ENCODE data around the gene GABRB2.

Gene GABRB2

DNA sequence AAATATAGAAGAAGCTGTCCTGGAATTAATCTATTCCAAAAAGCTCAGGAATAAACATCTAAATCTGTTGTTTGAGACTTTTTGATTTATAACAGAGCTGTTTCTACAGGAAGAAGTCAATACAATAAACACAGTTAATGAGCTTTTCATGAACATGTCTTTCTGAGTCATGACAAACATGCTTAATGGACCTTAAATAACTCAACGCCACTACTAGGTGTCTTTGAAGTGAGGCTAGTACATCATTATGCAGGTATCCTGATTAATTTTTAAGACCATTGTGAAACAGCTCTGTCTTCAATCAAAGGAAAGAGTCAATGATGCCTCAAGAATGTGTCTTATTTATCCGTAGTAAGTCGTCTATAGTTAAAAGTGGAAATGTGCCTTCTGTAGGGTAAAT is 131.6 kb downstream of the GABRB2 start:
- no peak overlapping the region for H3K27ac ChIP-seq (ENCODE audit: low read depth in 2 of 2, low read length in 2 of 2)
- H3K36me3 ChIP-seq (ENCODE audit: control insufficient read depth in 2 of 2, insufficient read depth in 2 of 2, low read length in 2 of 2) = no peaks in the 10 kb centered on the region
- no peak overlapping the region for H3K4me3 ChIP-seq (ENCODE audit: low read length in 2 of 2)
- no peaks in the 10 kb centered on the region for H3K4me1 ChIP-seq (ENCODE audit: control insufficient read depth in 2 of 2, insufficient read depth in 2 of 2, low read length in 2 of 2)
- no peaks in the 10 kb centered on the region for H3K9me3 ChIP-seq (ENCODE audit: control insufficient read depth in 2 of 2, low read length in 2 of 2)
- H3K27me3 ChIP-seq (ENCODE audit: control insufficient read depth in 2 of 2, insufficient read depth in 2 of 2, low read length in 2 of 2) = no peaks in the 10 kb centered on the region
- H3K9ac ChIP-seq (ENCODE audit: low read depth in 1 of 2, low read length in 2 of 2) = no peak overlapping the region

DNA sequence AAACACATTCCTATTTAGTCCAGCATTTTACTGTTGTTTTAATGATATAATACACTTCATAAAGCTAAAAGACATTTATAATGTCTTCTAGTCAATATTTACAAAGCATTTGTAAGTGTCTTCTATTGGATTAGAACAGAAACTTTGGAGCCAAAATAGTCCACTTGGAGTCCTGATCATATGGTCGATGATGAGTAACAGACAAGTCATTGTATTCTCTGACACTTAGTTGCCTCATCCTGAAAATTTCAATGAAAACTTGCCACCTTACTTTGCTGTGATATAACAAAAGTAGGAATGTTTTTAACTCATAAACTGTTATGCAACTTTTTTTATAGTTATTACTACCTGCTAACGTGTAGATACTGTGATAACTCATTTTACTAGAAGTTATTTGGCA is 132.5 kb downstream of the GABRB2 start:
- Histone ChIP-seq H3K36me3 (ENCODE audit: control insufficient read depth in 2 of 2, insufficient read depth in 2 of 2, low read length in 2 of 2) (no peaks in the 10 kb centered on the region), H3K27me3 (ENCODE audit: control insufficient read depth in 2 of 2, insufficient read depth in 2 of 2, low read length in 2 of 2) (no peaks in the 10 kb centered on the region), H3K27ac (ENCODE audit: low read depth in 2 of 2, low read length in 2 of 2) (no peak overlapping the region), H3K9ac (ENCODE audit: low read depth in 1 of 2, low read length in 2 of 2) (no peak overlapping the region), H3K4me1 (ENCODE audit: control insufficient read depth in 2 of 2, insufficient read depth in 2 of 2, low read length in 2 of 2) (no peaks in the 10 kb centered on the region), H3K9me3 (ENCODE audit: control insufficient read depth in 2 of 2, low read length in 2 of 2) (no peaks in the 10 kb centered on the region), H3K4me3 (ENCODE audit: low read length in 2 of 2) (no peak overlapping the region)

DNA sequence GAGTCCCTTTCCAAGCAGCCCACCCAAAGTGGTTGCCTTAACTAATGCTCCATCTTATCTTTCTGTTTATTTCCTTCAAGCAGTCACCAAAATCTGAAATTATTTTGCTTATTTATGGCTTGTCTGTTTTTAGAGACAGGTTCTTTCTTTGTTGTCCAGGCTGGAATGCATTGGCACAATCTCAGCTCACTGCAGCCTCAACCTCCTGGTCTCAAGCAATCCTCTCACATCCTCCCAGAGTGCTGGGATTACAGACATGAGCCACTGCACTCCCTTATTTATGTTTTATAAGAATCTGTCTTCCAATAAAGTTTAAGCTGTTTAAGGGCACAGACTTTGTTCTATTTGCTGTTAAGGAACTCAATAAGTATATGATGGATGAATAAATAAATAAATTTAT is 133.7 kb downstream of the GABRB2 start:
- H3K9me3 ChIP-seq (ENCODE audit: control insufficient read depth in 2 of 2, low read length in 2 of 2) = no peaks in the 10 kb centered on the region
- no peaks in the 10 kb centered on the region for H3K27me3 ChIP-seq (ENCODE audit: control insufficient read depth in 2 of 2, insufficient read depth in 2 of 2, low read length in 2 of 2)
- H3K4me1 ChIP-seq (ENCODE audit: control insufficient read depth in 2 of 2, insufficient read depth in 2 of 2, low read length in 2 of 2) = no peaks in the 10 kb centered on the region
- no peak overlapping the region for H3K27ac ChIP-seq (ENCODE audit: low read depth in 2 of 2, low read length in 2 of 2)
- H3K9ac ChIP-seq (ENCODE audit: low read depth in 1 of 2, low read length in 2 of 2) = no peak overlapping the region
- no peaks in the 10 kb centered on the region for H3K36me3 ChIP-seq (ENCODE audit: control insufficient read depth in 2 of 2, insufficient read depth in 2 of 2, low read length in 2 of 2)
- H3K4me3 ChIP-seq (ENCODE audit: low read length in 2 of 2) = no peak overlapping the region

DNA sequence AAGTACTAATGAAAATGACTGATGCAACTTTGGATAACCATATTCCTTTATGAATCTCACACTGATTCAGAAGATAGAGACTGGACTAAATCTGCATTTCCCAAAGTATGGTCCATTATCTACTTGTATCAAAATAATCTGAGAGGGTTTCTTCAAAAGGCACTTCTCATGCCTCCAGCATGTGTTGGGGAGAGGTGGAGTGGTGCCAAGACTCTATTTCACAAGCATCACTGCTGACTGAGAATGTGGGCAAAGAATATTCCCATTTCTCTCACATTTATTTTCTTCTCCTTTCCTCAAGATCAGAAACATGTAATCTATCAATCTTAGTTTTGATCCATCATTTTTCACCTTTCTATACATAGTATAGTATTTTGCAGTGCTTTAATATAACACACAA is 135.4 kb downstream of the GABRB2 start:
- Histone ChIP-seq H3K27ac (ENCODE audit: low read depth in 2 of 2, low read length in 2 of 2) (no peak overlapping the region), H3K4me3 (ENCODE audit: low read length in 2 of 2) (no peak overlapping the region), H3K4me1 (ENCODE audit: control insufficient read depth in 2 of 2, insufficient read depth in 2 of 2, low read length in 2 of 2) (no peaks in the 10 kb centered on the region), H3K9me3 (ENCODE audit: control insufficient read depth in 2 of 2, low read length in 2 of 2) (no peaks in the 10 kb centered on the region), H3K9ac (ENCODE audit: low read depth in 1 of 2, low read length in 2 of 2) (no peak overlapping the region), H3K27me3 (ENCODE audit: control insufficient read depth in 2 of 2, insufficient read depth in 2 of 2, low read length in 2 of 2) (no peaks in the 10 kb centered on the region), H3K36me3 (ENCODE audit: control insufficient read depth in 2 of 2, insufficient read depth in 2 of 2, low read length in 2 of 2) (no peaks in the 10 kb centered on the region)

DNA sequence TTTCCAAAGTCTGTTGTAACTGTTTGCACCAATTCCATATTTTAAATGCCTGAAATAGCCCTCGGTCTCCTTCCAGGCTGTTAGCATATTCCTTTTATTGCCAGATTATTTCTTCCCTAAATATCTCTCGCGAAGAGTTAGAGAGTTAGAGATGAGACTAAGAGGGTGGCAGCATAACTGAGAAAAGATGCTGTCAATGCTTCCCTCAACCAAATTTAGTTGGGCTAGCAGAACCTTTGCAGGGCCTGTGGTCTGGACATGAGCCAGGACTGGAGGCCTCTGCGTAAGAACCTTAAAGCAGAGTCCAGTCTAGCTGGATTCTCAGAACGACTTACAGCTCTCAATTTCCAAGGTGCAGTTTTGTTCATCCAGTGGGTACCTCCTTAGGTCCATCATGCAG is 135.9 kb downstream of the GABRB2 start:
- Histone ChIP-seq H3K27ac (ENCODE audit: low read depth in 2 of 2, low read length in 2 of 2) (no peak overlapping the region), H3K4me1 (ENCODE audit: control insufficient read depth in 2 of 2, insufficient read depth in 2 of 2, low read length in 2 of 2) (no peaks in the 10 kb centered on the region), H3K36me3 (ENCODE audit: control insufficient read depth in 2 of 2, insufficient read depth in 2 of 2, low read length in 2 of 2) (no peaks in the 10 kb centered on the region), H3K9me3 (ENCODE audit: control insufficient read depth in 2 of 2, low read length in 2 of 2) (no peaks in the 10 kb centered on the region), H3K9ac (ENCODE audit: low read depth in 1 of 2, low read length in 2 of 2) (no peak overlapping the region), H3K4me3 (ENCODE audit: low read length in 2 of 2) (no peak overlapping the region), H3K27me3 (ENCODE audit: control insufficient read depth in 2 of 2, insufficient read depth in 2 of 2, low read length in 2 of 2) (no peaks in the 10 kb centered on the region)

DNA sequence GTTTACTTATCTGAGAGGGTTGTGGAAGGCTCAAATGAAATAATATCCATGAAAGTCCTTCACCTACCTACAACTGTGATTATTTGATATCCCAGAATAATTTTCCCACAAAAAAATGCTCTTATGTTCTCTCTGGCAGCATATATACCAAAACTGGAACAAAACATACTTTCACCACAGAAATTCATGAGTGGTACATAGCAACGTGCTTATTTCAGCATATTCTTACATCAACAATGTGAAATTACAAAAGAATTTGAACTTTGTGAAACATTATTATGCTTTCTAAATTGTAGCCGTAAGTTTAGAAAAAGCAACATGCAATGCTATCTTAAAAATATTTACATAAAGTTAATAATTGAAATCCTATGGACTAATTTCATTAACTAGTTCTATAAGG is 137.1 kb downstream of the GABRB2 start:
- H3K4me3 ChIP-seq (ENCODE audit: low read length in 2 of 2) = no peak overlapping the region
- H3K9ac ChIP-seq (ENCODE audit: low read depth in 1 of 2, low read length in 2 of 2) = no peak overlapping the region
- H3K9me3 ChIP-seq (ENCODE audit: control insufficient read depth in 2 of 2, low read length in 2 of 2) = no peaks in the 10 kb centered on the region
- H3K27me3 ChIP-seq (ENCODE audit: control insufficient read depth in 2 of 2, insufficient read depth in 2 of 2, low read length in 2 of 2) = no peaks in the 10 kb centered on the region
- H3K4me1 ChIP-seq (ENCODE audit: control insufficient read depth in 2 of 2, insufficient read depth in 2 of 2, low read length in 2 of 2) = no peaks in the 10 kb centered on the region
- H3K36me3 ChIP-seq (ENCODE audit: control insufficient read depth in 2 of 2, insufficient read depth in 2 of 2, low read length in 2 of 2) = no peaks in the 10 kb centered on the region
- no peak overlapping the region for H3K27ac ChIP-seq (ENCODE audit: low read depth in 2 of 2, low read length in 2 of 2)

DNA sequence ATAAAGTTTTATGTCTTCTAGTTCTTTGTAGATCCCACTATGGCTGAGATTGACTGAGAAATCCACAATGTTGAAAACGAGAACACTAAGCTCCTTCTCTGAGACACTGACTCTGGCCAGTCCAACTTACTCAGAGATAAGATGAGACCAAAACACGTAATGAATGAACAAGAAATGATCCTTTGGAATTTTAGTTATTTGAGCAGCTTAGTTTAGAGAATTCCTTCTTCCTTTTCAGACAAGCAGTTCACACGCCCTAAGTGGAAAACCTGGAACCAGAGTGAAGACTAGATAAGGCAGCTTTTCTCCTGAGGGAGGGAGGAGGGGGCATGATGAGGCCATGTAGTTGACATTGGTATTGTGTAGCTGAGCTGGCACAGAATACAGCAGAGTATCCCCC is 139.6 kb downstream of the GABRB2 start:
- Histone ChIP-seq H3K9me3 (ENCODE audit: control insufficient read depth in 2 of 2, low read length in 2 of 2) (no peaks in the 10 kb centered on the region), H3K27me3 (ENCODE audit: control insufficient read depth in 2 of 2, insufficient read depth in 2 of 2, low read length in 2 of 2) (no peaks in the 10 kb centered on the region), H3K27ac (ENCODE audit: low read depth in 2 of 2, low read length in 2 of 2) (no peak overlapping the region), H3K4me1 (ENCODE audit: control insufficient read depth in 2 of 2, insufficient read depth in 2 of 2, low read length in 2 of 2) (no peaks in the 10 kb centered on the region), H3K36me3 (ENCODE audit: control insufficient read depth in 2 of 2, insufficient read depth in 2 of 2, low read length in 2 of 2) (no peaks in the 10 kb centered on the region), H3K4me3 (ENCODE audit: low read length in 2 of 2) (no peak overlapping the region), H3K9ac (ENCODE audit: low read depth in 1 of 2, low read length in 2 of 2) (no peak overlapping the region)

DNA sequence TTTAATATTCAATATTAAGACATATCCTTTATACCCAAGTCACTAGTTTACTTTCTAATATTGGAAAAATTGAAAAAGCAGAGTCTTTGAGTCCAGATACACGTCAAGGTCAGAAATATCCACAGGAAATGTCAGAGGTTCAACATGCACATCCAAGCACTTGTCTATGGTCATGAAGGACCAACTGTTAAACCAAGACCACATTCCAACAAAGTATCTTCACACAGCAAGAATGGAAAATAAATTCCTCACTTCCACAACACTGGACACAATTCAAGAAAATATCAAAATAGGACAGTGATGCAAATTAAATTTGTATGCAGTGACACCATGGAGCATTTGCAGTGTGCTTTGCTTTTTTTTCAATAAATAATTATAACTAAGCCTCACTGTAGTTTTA is 142.5 kb downstream of the GABRB2 start:
- Histone ChIP-seq H3K4me3 (ENCODE audit: low read length in 2 of 2) (no peak overlapping the region), H3K4me1 (ENCODE audit: control insufficient read depth in 2 of 2, insufficient read depth in 2 of 2, low read length in 2 of 2) (no peaks in the 10 kb centered on the region), H3K9ac (ENCODE audit: low read depth in 1 of 2, low read length in 2 of 2) (no peak overlapping the region), H3K9me3 (ENCODE audit: control insufficient read depth in 2 of 2, low read length in 2 of 2) (no peaks in the 10 kb centered on the region), H3K27ac (ENCODE audit: low read depth in 2 of 2, low read length in 2 of 2) (no peak overlapping the region), H3K36me3 (ENCODE audit: control insufficient read depth in 2 of 2, insufficient read depth in 2 of 2, low read length in 2 of 2) (no peaks in the 10 kb centered on the region), H3K27me3 (ENCODE audit: control insufficient read depth in 2 of 2, insufficient read depth in 2 of 2, low read length in 2 of 2) (no peaks in the 10 kb centered on the region)

DNA sequence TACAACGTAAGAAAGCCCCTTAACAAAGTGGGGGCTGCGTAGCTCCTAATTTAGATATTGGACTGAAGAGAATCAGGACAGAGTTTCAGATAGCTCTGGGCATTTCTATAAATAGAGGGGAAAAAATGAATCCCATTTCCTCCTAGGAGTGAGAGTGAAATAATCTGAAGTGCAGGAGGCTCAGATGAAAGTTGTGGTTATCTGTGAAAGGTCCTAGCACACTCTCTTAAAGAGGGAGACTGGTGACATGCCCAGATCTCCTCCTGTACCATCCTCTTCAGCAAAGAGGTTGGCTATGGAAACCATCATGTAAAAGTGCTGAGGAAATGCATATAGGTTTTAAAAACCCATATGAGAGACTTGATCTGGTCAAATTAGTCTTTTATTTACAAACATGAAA is 143.4 kb downstream of the GABRB2 start:
- H3K9me3 ChIP-seq (ENCODE audit: control insufficient read depth in 2 of 2, low read length in 2 of 2) = no peaks in the 10 kb centered on the region
- no peaks in the 10 kb centered on the region for H3K4me1 ChIP-seq (ENCODE audit: control insufficient read depth in 2 of 2, insufficient read depth in 2 of 2, low read length in 2 of 2)
- H3K36me3 ChIP-seq (ENCODE audit: control insufficient read depth in 2 of 2, insufficient read depth in 2 of 2, low read length in 2 of 2) = no peaks in the 10 kb centered on the region
- H3K27me3 ChIP-seq (ENCODE audit: control insufficient read depth in 2 of 2, insufficient read depth in 2 of 2, low read length in 2 of 2) = no peaks in the 10 kb centered on the region
- H3K4me3 ChIP-seq (ENCODE audit: low read length in 2 of 2) = no peak overlapping the region
- no peak overlapping the region for H3K27ac ChIP-seq (ENCODE audit: low read depth in 2 of 2, low read length in 2 of 2)
- H3K9ac ChIP-seq (ENCODE audit: low read depth in 1 of 2, low read length in 2 of 2) = no peak overlapping the region

DNA sequence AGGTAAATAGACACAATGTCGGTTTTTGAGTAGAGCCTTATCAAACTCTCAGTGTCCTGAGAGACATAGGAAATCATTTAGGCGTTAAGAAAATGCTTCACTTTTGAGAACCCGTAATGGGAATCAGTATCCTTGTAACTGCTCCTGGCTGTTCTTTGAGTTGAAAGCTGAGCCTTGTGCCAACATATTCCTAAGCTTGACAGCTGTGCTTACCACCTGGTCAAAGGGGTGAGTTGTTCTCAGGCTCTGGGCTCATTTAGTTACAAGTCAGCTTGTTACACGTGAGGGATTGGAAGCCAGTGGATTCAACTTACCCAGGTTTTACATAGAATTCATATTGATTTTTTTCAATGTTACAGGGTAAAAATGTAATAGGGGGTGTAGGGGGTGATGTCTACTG is 145.9 kb downstream of the GABRB2 start:
- H3K36me3 ChIP-seq (ENCODE audit: control insufficient read depth in 2 of 2, insufficient read depth in 2 of 2, low read length in 2 of 2) = no peaks in the 10 kb centered on the region
- H3K4me3 ChIP-seq (ENCODE audit: low read length in 2 of 2) = no peak overlapping the region
- no peaks in the 10 kb centered on the region for H3K27me3 ChIP-seq (ENCODE audit: control insufficient read depth in 2 of 2, insufficient read depth in 2 of 2, low read length in 2 of 2)
- no peak overlapping the region for H3K9ac ChIP-seq (ENCODE audit: low read depth in 1 of 2, low read length in 2 of 2)
- no peaks in the 10 kb centered on the region for H3K9me3 ChIP-seq (ENCODE audit: control insufficient read depth in 2 of 2, low read length in 2 of 2)
- no peak overlapping the region for H3K27ac ChIP-seq (ENCODE audit: low read depth in 2 of 2, low read length in 2 of 2)
- H3K4me1 ChIP-seq (ENCODE audit: control insufficient read depth in 2 of 2, insufficient read depth in 2 of 2, low read length in 2 of 2) = no peaks in the 10 kb centered on the region

DNA sequence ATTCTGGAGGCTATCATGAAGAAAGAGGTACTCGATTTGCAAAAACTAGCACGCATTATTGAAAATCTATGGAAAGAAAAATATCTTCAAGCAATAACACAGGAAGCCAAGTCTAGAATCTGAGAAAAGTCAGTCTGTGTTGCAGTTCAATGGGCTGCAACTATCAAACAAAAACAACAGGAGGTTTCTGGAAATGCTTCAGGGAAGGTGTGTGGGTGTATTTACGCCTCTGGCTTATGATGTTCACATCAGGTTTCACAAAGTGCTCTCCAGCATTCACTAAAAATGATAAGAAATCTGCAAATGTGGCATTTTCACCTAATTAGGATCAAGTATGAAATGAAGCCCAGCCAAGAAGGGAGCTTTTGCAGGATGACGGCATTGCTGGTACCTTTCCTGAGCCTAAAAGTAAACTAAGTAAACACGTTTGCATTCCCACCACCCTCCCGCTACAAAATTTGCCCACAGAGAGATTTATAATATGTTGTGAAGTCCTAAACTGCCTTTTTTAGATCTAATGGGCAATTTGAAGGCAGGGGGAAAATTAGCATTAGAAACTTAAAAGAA is 146.4 kb downstream of the GABRB2 start:
- Histone ChIP-seq H3K9ac (ENCODE audit: low read depth in 1 of 2, low read length in 2 of 2) (no peak overlapping the region), H3K27ac (ENCODE audit: low read depth in 2 of 2, low read length in 2 of 2) (no peak overlapping the region)

More for the DNA sequence above, 146.4 kb downstream of the GABRB2 start:
- no peaks in the 10 kb centered on the region for H3K9me3 ChIP-seq (ENCODE audit: control insufficient read depth in 2 of 2, low read length in 2 of 2)
- H3K4me3 ChIP-seq (ENCODE audit: low read length in 2 of 2) = no peak overlapping the region
- H3K4me1 ChIP-seq (ENCODE audit: control insufficient read depth in 2 of 2, insufficient read depth in 2 of 2, low read length in 2 of 2) = no peaks in the 10 kb centered on the region
- H3K36me3 ChIP-seq (ENCODE audit: control insufficient read depth in 2 of 2, insufficient read depth in 2 of 2, low read length in 2 of 2) = no peaks in the 10 kb centered on the region
- no peaks in the 10 kb centered on the region for H3K27me3 ChIP-seq (ENCODE audit: control insufficient read depth in 2 of 2, insufficient read depth in 2 of 2, low read length in 2 of 2)
